H1 (cell line): Measurements from ENCODE around the gene AHDC1. TPM values are rescaled to one million over a fixed set of nuclear protein-coding genes. Genes with fewer than 3 reads are reported as not detected.

Source experiments
- CTCF ChIA-PET: fragments of 300-600 bp; sonication (Branson Sonifier 250); formaldehyde crosslinking; loops from one replicate; lab custom pipeline; 2021; ENCODE audit not compliant: partially characterized antibody; lab: Charles Lee
- POLR2A ChIA-PET: fragments of 300-600 bp; sonication (Branson Sonifier 250); formaldehyde crosslinking; loops from one replicate; lab custom pipeline; 2021; ENCODE audit warnings: inconsistent platforms; ENCODE audit not compliant: partially characterized antibody; lab: Charles Lee
- DNase-seq, 2 experiments: peaks; one replicate each; pipeline versions ENCODE4 v3.0.0 to v3.0.0-alpha.2; 2010 to 2022; ENCODE audit warnings: low spot score in 2 of 2, low read depth in 1 of 2, mixed read lengths in 1 of 2
- FAIRE-seq: peaks from 2 replicates; lab custom pipeline; 2011; peaks lifted over from hg19 to GRCh38; lab: Jason Lieb, UNC
- H2AFZ ChIP-seq: 2 replicates; pipeline ENCODE4 v1.8.1; 2012; ENCODE audit warnings: low read length, inconsistent platforms
- H2AK5ac ChIP-seq: 2 replicates; pipeline ENCODE4 v1.6.1; 2013; ENCODE audit warnings: low read depth, low read length
- H2BK120ac ChIP-seq: replicated peaks from 2 replicates; pipeline ENCODE3; 2013; ENCODE audit warnings: low read depth, low read length, inconsistent platforms
- H2BK12ac ChIP-seq: 2 replicates; pipeline ENCODE4 v1.6.1; 2013; ENCODE audit warnings: low read depth, low read length
- H2BK15ac ChIP-seq: 2 replicates; pipeline ENCODE4 v1.6.1; 2013; ENCODE audit warnings: low read length
- H2BK20ac ChIP-seq: 2 replicates; pipeline ENCODE4 v1.6.1; 2013; ENCODE audit warnings: low read length
- H2BK5ac ChIP-seq: 2 replicates; pipeline ENCODE4 v1.6.1; 2013; ENCODE audit warnings: low read depth, low read length
- H3K14ac ChIP-seq: 2 replicates; pipeline ENCODE4 v1.6.1; 2013; ENCODE audit warnings: inconsistent platforms; ENCODE audit not compliant: insufficient read length
- H3K18ac ChIP-seq: 2 replicates; pipeline ENCODE4 v1.6.1; 2013; ENCODE audit warnings: low read length; ENCODE audit errors: extremely low read depth
- H3K23ac ChIP-seq: 2 replicates; pipeline ENCODE4 v1.6.1; 2013; ENCODE audit warnings: inconsistent platforms; ENCODE audit not compliant: insufficient read length
- H3K23me2 ChIP-seq: 2 replicates; pipeline ENCODE4 v1.6.1; 2013; ENCODE audit warnings: low read depth, low read length
- H3K27ac ChIP-seq: 2 replicates; pipeline ENCODE4 v1.6.1; 2011; ENCODE audit warnings: low read depth, low read length, inconsistent platforms
- H3K27me3 ChIP-seq, 4 experiments: replicated peaks in 1 of 4; 1 replicate in 1 of 4; 2 replicates in 3 of 4; pipeline versions ENCODE4 v1.6.1 to v1.8.1; 2011 to 2013; ENCODE audit warnings: low read length in 3 of 4, mild to moderate bottlenecking in 3 of 4, inconsistent platforms in 2 of 4, mixed read lengths in 2 of 4, moderate library complexity in 1 of 4; ENCODE audit not compliant: control insufficient read depth in 3 of 4, insufficient read depth in 3 of 4; ENCODE audit errors: extremely low read depth in 1 of 4
- H3K36me3 ChIP-seq, 4 experiments: 2 replicates each; pipeline versions ENCODE4 v1.6.1 to v1.8.1; 2011 to 2013; ENCODE audit warnings: mild to moderate bottlenecking in 4 of 4, low read length in 3 of 4, moderate library complexity in 2 of 4, control low read depth in 1 of 4, inconsistent platforms in 1 of 4; ENCODE audit not compliant: insufficient read depth in 4 of 4, control insufficient read depth in 2 of 4
- H3K4ac ChIP-seq: replicated peaks from 2 replicates; pipeline ENCODE3; 2013; ENCODE audit warnings: low read length, low read depth, mixed read lengths, inconsistent platforms; ENCODE audit not compliant: insufficient read length
- H3K4me1 ChIP-seq, 4 experiments: replicated peaks in 1 of 4; 1 replicate in 1 of 4; 2 replicates in 3 of 4; pipeline versions ENCODE4 v1.6.1 to v1.8.1; 2011 to 2013; ENCODE audit warnings: low read length in 3 of 4, inconsistent platforms in 2 of 4, mixed read lengths in 1 of 4; ENCODE audit not compliant: insufficient read depth in 4 of 4, control insufficient read depth in 3 of 4
- H3K4me2 ChIP-seq, 2 experiments: 2 replicates each; pipeline versions ENCODE4 v1.6.1 to v1.8.1; 2011 to 2013; ENCODE audit warnings: low read depth in 2 of 2, low read length in 2 of 2, control low read depth in 1 of 2, inconsistent platforms in 1 of 2, mild to moderate bottlenecking in 1 of 2; ENCODE audit not compliant: insufficient read depth in 1 of 2
- H3K4me3 ChIP-seq, 4 experiments: fragments of 200-600, 300-600 bp in 1 of 4; sonication (generic), shearing (Covaris generic), sonication (Bioruptor Twin) in 1 of 4; 2 replicates each; pipeline versions ENCODE4 v1.5.1 to v1.8.1; 2011 to 2016; ENCODE audit warnings: low read length in 4 of 4, low read depth in 3 of 4, control low read depth in 2 of 4, inconsistent platforms in 2 of 4, mild to moderate bottlenecking in 2 of 4, mixed read lengths in 1 of 4, moderate library complexity in 1 of 4; ENCODE audit not compliant: insufficient read depth in 2 of 4; ENCODE audit errors: extremely low read depth in 1 of 4
- H3K56ac ChIP-seq: replicated peaks from 2 replicates; pipeline ENCODE3; 2013; ENCODE audit warnings: low read depth, mild to moderate bottlenecking, mixed read lengths, low read length, inconsistent platforms; ENCODE audit not compliant: insufficient read length
- H3K79me1 ChIP-seq: 2 replicates; pipeline ENCODE4 v1.6.1; 2013; ENCODE audit warnings: low read depth, low read length, control low read depth
- H3K79me2 ChIP-seq, 2 experiments: 2 replicates each; pipeline versions ENCODE4 v1.6.1 to v1.8.1; 2012 to 2013; ENCODE audit warnings: low read length in 2 of 2, mild to moderate bottlenecking in 2 of 2, inconsistent platforms in 1 of 2; ENCODE audit not compliant: insufficient read depth in 2 of 2, control insufficient read depth in 1 of 2
- H3K9ac ChIP-seq, 4 experiments: replicated peaks in 1 of 4; 1 replicate in 1 of 4; 2 replicates in 3 of 4; pipeline versions ENCODE4 v1.6.1 to v1.8.1; 2011 to 2013; ENCODE audit warnings: low read depth in 3 of 4, low read length in 3 of 4, control low read depth in 2 of 4, mild to moderate bottlenecking in 2 of 4, moderate library complexity in 2 of 4, inconsistent platforms in 1 of 4; ENCODE audit errors: extremely low read depth in 1 of 4
- H3K9me3 ChIP-seq, 2 experiments: 2 replicates each; pipeline versions ENCODE4 v1.6.1 to v1.8.1; 2012 to 2013; ENCODE audit warnings: mild to moderate bottlenecking in 2 of 2, moderate library complexity in 2 of 2, control low read depth in 1 of 2, inconsistent platforms in 1 of 2, low read depth in 1 of 2, low read length in 1 of 2, mixed read lengths in 1 of 2; ENCODE audit not compliant: insufficient read depth in 2 of 2
- H4K20me1 ChIP-seq, 2 experiments: replicated peaks in 1 of 2; 2 replicates each; pipeline versions ENCODE3 to v1.8.1; 2011 to 2013; ENCODE audit warnings: inconsistent platforms in 2 of 2, low read length in 2 of 2, mild to moderate bottlenecking in 1 of 2; ENCODE audit not compliant: insufficient read depth in 2 of 2, control insufficient read depth in 1 of 2
- H4K5ac ChIP-seq: 2 replicates; pipeline ENCODE4 v1.6.1; 2013; ENCODE audit warnings: low read length, low read depth, mixed read lengths, inconsistent platforms; ENCODE audit not compliant: insufficient read length
- H4K8ac ChIP-seq: 2 replicates; pipeline ENCODE4 v1.8.0; 2013; ENCODE audit warnings: mild to moderate bottlenecking, moderate library complexity, low read length, inconsistent platforms; ENCODE audit not compliant: insufficient read depth; ENCODE audit errors: extremely low read depth
- H4K91ac ChIP-seq: replicated peaks from 2 replicates; pipeline ENCODE3; 2013; ENCODE audit warnings: low read length, mixed read lengths, inconsistent platforms; ENCODE audit not compliant: insufficient read length
- BCL11A ChIP-seq, 2 experiments: IDR thresholded peaks; one replicate each; pipeline ENCODE4 v1.6.1; 2011; ENCODE audit warnings: low read depth in 2 of 2, low read length in 2 of 2, mild to moderate bottlenecking in 2 of 2
- GTF2F1 ChIP-seq: IDR thresholded peaks from 2 replicates; pipeline ENCODE4 v1.6.1; 2012; ENCODE audit warnings: low read depth, low read length, improper control_type of control experiment, borderline replicate concordance
- TCF12 ChIP-seq: IDR thresholded peaks from 2 replicates; pipeline ENCODE4 v1.6.1; 2011; ENCODE audit warnings: low read depth, mild to moderate bottlenecking, low read length
- WGBS, 2 experiments: shearing (Covaris generic) in 1 of 2; methylation state at CpG; one replicate each; pipeline versions ENCODE4 v1.1.6 to v1.1.7; 2013 to 2015; ENCODE audit warnings: low lambda C conversion rate in 2 of 2, mixed read lengths in 2 of 2, inconsistent platforms in 1 of 2, low coverage in 1 of 2, missing lambda C conversion rate in 1 of 2; ENCODE audit not compliant: insufficient replicate concordance in 2 of 2, insufficient coverage in 1 of 2, insufficient read length in 1 of 2; ENCODE audit errors: extremely low coverage in 1 of 2, missing lambda C conversion rate in 1 of 2; 5-methylcytosine and 5-hydroxymethylcytosine counted together
- polyA plus RNA-seq, 7 experiments: library from polyadenylated mRNA; depleted of rRNA in 3 of 7; stranded (reverse) in 5 of 7; unstranded in 2 of 7; fragments of >200 nt in 5 of 7; fragments of 200-250 nt in 2 of 7; gene quantifications; 1 replicate in 5 of 7; 2 replicates in 1 of 7; 4 replicates in 1 of 7; pipeline versions ENCODE4 v1.2.1 to v1.2.3, GENCODE V29; 2011 to 2013; ENCODE audit warnings: missing spikeins in 2 of 7, mixed read lengths in 2 of 7
- total RNA-seq: library from RNA; stranded (reverse); fragmentation: NEBNext Ultra II Directional; extraction: Animal tissue kit (Norgen Biotek cat#: 25700); gene quantifications from 2 replicates; pipeline ENCODE4 v1.2.1, GENCODE V29; 2021

Gene AHDC1
- total and polyA plus RNA-seq, 2 of the 8 experiments (the other 6 are each of a cell fraction or from before 2014, with no cell fraction given): 4.4 to 35.1 TPM

DNA sequence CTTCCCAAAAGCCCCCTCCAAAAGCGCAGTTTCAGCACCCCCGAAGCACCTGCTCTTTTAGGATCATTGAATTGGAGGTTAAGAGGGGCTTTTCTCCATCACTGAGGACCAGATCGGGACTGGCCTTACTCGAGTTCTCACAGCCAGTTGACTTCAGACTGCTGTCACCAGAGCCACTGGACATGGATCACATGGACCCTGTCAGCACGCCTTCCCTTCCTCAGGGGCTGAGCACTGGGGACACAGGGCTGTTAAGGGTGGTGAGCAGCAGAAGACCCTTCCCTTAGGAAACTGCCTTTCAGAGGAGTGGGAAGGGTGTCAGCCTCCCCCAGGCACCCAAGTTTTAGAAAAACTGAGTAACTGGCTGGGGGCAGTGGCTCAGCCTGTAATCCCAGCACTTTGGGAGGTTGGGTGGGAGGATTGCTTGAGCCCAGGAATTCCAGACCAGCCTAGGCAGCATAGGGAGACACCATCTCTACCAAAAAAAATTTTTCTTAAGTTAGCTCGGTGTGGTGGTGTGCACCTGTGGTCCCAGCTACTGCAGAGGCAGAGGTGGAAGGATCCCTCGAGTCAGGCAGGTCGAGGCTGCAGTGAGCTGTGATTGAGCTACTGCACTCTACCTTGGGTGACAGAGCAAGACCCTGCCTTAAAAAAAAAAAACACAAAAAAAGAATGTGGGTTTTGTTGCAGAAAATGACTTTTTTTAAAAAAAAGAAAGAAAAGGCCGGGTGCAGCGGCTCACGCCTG, 31.6 kb upstream of the AHDC1 start:
- TF ChIP-seq GTF2F1: no peak
- TF ChIP-seq BCL11A (IDR thresholded peaks at IDR 0.05; ENCODE audit: low read depth in 2 of 2, low read length in 2 of 2): no peak
- no peak for TF ChIP-seq TCF12
- Histone ChIP-seq H3K9ac (no peak overlapping the region), H3K14ac (no peak overlapping the region), H3K4me2 (peak overlapping the region; percentile 21 to 57; a peak in 3 of 4 replicates), H3K23ac (no peak overlapping the region), H3K4me1 (peaks cover 0 to 3% (median 2%) of the 10 kb centered on the region in 4 experiments; a peak in 5 of 7 replicates), H3K56ac (no peak overlapping the region), H3K27me3 (peaks cover 19 to 36% (median 31%) of the 10 kb centered on the region in 4 experiments), H2BK12ac (peak overlapping the region; percentile 68; the same call in 1 of the 2 replicates), H3K4ac (no peak overlapping the region), H4K8ac (no peak overlapping the region), H2BK20ac (peak overlapping the region; percentile 18; the same call in 1 of the 2 replicates), H2BK5ac (no peak overlapping the region; the same call in 1 of the 2 replicates), H2AK5ac (0 out of 2 replicates have a peak overlapping the region, but pooled peaks have one; percentile 28), H3K4me3 (no peak overlapping the region), H3K79me1 (no peaks in the 10 kb centered on the region), H3K36me3 (no peaks in the 10 kb centered on the region), H3K23me2 (peaks cover 6% of the 10 kb centered on the region; the same call in 1 of the 2 replicates), H3K18ac (no peak overlapping the region), H4K91ac (peak overlapping the region; percentile 10), H2AFZ (no peak overlapping the region), H3K9me3 (no peaks in the 10 kb centered on the region), H4K20me1 (no peaks in the 10 kb centered on the region), H2BK15ac (peak overlapping the region; percentile 72; the same call in 1 of the 2 replicates), H3K27ac (no peak overlapping the region), H4K5ac (no peak overlapping the region), H3K79me2 (no peaks in the 10 kb centered on the region), H2BK120ac (no peak overlapping the region)
- FAIRE-seq (no peak), DNase-seq (no peak)
- ChIA-PET CTCF (interaction anchor here (0.7 to 1.1 kb wide), 3 partner anchors 8 to 27 kb away, joined by 3 to 4 read pairs (median 3); no protein-coding TSS in a partner anchor), POLR2A (no interaction called here)
- WGBS, 2 experiments: 85% methylated on average over 11 of the region's 11 CpGs; no CpG with 5 or more reads in 1 of the 2 experiments
